NT2/D1 (cell line): Measurements from ENCODE around the gene ZNF512B.
"Not testable (repeated sequence)": the region's sequence is repeated elsewhere in the genome, so short reads cannot be mapped to it uniquely, and the experiment has no call there.

ENCODE experiments used
- SUZ12 ChIP-seq: IDR thresholded peaks from 2 replicates; pipeline ENCODE4 v1.6.1; 2011; ENCODE audit not compliant: insufficient read length, insufficient read depth; ENCODE audit errors: extremely low read depth
- YY1 ChIP-seq: IDR thresholded peaks from 2 replicates; pipeline ENCODE4 v1.6.1; 2011; ENCODE audit not compliant: insufficient read length, insufficient read depth
- ZNF274 ChIP-seq: IDR thresholded peaks from 2 replicates; pipeline ENCODE4 v1.6.1; 2011; ENCODE audit warnings: mild to moderate bottlenecking, low read depth, low read length

DNA sequence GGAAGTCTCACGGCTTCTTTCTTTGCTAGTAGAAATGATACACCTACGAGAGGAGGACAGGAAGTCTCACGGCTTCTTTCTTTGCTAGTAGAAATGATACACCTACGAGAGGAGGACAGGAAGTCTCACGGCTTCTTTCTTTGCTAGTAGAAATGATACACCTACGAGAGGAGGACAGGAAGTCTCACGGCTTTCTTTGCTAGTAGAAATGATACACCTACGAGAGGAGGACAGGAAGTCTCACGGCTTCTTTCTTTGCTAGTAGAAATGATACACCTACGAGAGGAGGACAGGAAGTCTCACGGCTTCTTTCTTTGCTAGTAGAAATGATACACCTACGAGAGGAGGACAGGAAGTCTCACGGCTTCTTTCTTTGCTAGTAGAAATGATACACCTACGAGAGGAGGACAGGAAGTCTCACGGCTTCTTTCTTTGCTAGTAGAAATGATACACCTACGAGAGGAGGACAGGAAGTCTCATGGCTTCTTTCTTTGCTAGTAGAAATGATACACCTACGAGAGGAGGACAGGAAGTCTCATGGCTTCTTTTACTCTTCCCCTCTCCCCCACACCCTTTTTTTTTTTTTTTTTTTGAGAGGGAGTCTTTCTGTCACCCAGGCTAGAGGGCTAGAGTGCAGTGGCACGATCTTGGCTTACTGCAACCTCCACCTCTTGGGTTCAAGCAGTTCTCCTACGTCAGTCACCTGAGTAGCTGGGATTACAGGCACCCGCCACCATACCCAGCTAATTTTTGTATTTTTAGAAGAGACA lies 42.8 kb upstream of the ZNF512B start:
- TF ChIP-seq ZNF274, SUZ12, YY1: not testable (repeated sequence)
